WTC11 (cell line): ENCODE results near the gene MYLK4.

Experiments
- ATF2 ChIP-seq: sonication (generic); formaldehyde crosslinking; IDR thresholded peaks from 2 replicates; pipeline ENCODE4 v1.8.1; 2022; ENCODE audit warnings: low read depth, missing genetic modification reagents, borderline replicate concordance
- ATF3 ChIP-seq: sonication (generic); formaldehyde crosslinking; conservative IDR thresholded peaks from 2 replicates; pipeline ENCODE4 v1.8.1; 2022; ENCODE audit warnings: mild to moderate bottlenecking, missing genetic modification reagents
- CTCF ChIP-seq: fragments of 200-600 bp; IDR thresholded peaks from 2 replicates; pipeline ENCODE4 v1.8.0; 2022; ENCODE audit warnings: antibody characterized with exemption
- E2F4 ChIP-seq: sonication (generic); formaldehyde crosslinking; IDR thresholded peaks from 2 replicates; pipeline ENCODE4 v1.8.1; 2022; ENCODE audit warnings: low read depth, mild to moderate bottlenecking, moderate library complexity, missing genetic modification reagents, borderline replicate concordance
- E2F5 ChIP-seq: sonication (generic); formaldehyde crosslinking; IDR thresholded peaks from 2 replicates; pipeline ENCODE4 v1.8.1; 2022; ENCODE audit warnings: mild to moderate bottlenecking, moderate library complexity, missing genetic modification reagents
- ELF4 ChIP-seq: sonication (generic); formaldehyde crosslinking; IDR thresholded peaks from 2 replicates; pipeline ENCODE4 v1.8.1; 2022; ENCODE audit warnings: low read depth, mild to moderate bottlenecking, moderate library complexity, missing genetic modification reagents
- FOXJ3 ChIP-seq: sonication (generic); formaldehyde crosslinking; IDR thresholded peaks from 2 replicates; pipeline ENCODE4 v1.9.0; 2021; ENCODE audit warnings: missing genetic modification reagents, mild to moderate bottlenecking, borderline replicate concordance
- MAX ChIP-seq: sonication (generic); formaldehyde crosslinking; IDR thresholded peaks from 2 replicates; pipeline ENCODE4 v1.8.0; 2022; ENCODE audit warnings: mild to moderate bottlenecking, missing genetic modification reagents
- SMAD3 ChIP-seq: sonication (generic); formaldehyde crosslinking; IDR thresholded peaks from 2 replicates; pipeline ENCODE4 v1.8.0; 2022; ENCODE audit warnings: missing genetic modification reagents, mild to moderate bottlenecking, borderline replicate concordance
- STAT6 ChIP-seq: sonication (generic); formaldehyde crosslinking; conservative IDR thresholded peaks from 2 replicates; pipeline ENCODE4 v1.8.1; 2023; ENCODE audit warnings: mild to moderate bottlenecking, low read depth, missing genetic modification reagents, moderate library complexity
- TEAD1 ChIP-seq: sonication (generic); formaldehyde crosslinking; IDR thresholded peaks from 2 replicates; pipeline ENCODE4 v1.8.0; 2022; ENCODE audit warnings: mild to moderate bottlenecking, missing genetic modification reagents
- USF1 ChIP-seq: sonication (generic); formaldehyde crosslinking; IDR thresholded peaks from 2 replicates; pipeline ENCODE4 v1.8.0; 2022; ENCODE audit warnings: mild to moderate bottlenecking, missing genetic modification reagents
- ZNF263 ChIP-seq: sonication (generic); formaldehyde crosslinking; IDR thresholded peaks from 2 replicates; pipeline ENCODE4 v1.8.1; 2022; ENCODE audit warnings: low read depth, mild to moderate bottlenecking, moderate library complexity, missing genetic modification reagents
- ZNF281 ChIP-seq: sonication (generic); formaldehyde crosslinking; IDR thresholded peaks from 2 replicates; pipeline ENCODE4 v1.8.0; 2023; ENCODE audit warnings: mild to moderate bottlenecking, missing genetic modification reagents

GRCh38 chr6:2792330-2793110 lies 41.8 kb upstream of the MYLK4 start:
- no peak for TF ChIP-seq MAX
- TF ChIP-seq CTCF = no peak
- TF ChIP-seq ELF4 = no peak
- no peak for TF ChIP-seq ATF2 (CRISPR knock-in tag)
- TF ChIP-seq E2F5 (CRISPR knock-in tag) = no peak
- no peak for TF ChIP-seq ZNF281
- no peak for TF ChIP-seq TEAD1 (CRISPR knock-in tag)
- TF ChIP-seq E2F4 (CRISPR knock-in tag) = no peak
- TF ChIP-seq SMAD3 = no peak
- TF ChIP-seq FOXJ3 (CRISPR knock-in tag) = no peak
- TF ChIP-seq USF1 = no peak
- TF ChIP-seq ATF3 (CRISPR knock-in tag) = no peak
- TF ChIP-seq STAT6 (CRISPR knock-in tag) = no peak
- TF ChIP-seq ZNF263 (CRISPR knock-in tag) = no peak
